GM19452 (cell line): ENCODE data around the gene MGLL.

Source experiments
- ATAC-seq: cut with Tn5 transposase; IDR thresholded peaks from one replicate; pipeline ENCODE4 v1.9.1; 2021; ENCODE audit not compliant: unreplicated experiment

Gene MGLL

GRCh38 chr3:127761441-127761801, 60.9 kb downstream of the MGLL start:
- no peak for ATAC-seq

- ATAC-seq = no peak
Observed at GRCh38 chr3:127760791-127761440, 61.4 kb downstream of the MGLL start.

DNA sequence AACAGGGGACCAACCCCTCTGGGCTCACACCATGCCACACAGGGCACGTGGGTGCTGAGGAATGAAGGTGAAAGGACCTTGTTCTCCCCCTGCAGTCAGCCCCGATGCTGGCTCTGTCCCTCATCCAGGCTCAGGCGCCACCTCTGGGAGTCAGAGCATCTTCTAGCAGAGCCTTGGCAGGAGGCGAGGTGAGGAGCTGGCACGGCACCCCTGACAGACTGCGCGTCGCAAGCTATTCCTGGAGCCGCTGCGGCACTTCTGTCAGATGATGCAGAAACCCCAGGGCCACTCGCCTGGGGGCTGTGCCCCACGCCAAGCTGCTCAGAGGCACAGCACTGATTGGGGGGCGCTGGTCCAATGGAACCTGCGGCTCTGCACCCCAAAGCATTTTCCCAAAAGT, 62.0 kb downstream of the MGLL start:
- no peak for ATAC-seq

DNA sequence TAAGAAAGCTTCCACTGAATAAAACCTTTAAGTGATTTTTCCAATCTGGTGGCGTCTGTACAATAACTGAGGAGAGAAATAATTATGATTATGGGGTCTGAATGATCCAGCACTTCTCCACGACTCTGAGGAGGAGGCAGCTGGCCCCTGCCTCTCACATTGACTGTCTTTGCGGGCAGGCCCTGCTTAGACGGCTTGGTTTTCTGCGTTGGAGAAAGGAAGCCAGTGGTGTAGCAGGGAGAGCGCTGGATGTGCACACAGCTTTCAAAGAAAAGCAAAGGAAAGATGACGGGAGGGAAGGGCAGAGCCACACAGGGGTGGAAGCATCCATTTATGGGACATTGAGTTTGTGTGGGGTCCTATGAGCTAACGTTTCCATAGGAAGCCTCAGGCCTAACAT, 62.5 kb downstream of the MGLL start:
- ATAC-seq = no peak

DNA sequence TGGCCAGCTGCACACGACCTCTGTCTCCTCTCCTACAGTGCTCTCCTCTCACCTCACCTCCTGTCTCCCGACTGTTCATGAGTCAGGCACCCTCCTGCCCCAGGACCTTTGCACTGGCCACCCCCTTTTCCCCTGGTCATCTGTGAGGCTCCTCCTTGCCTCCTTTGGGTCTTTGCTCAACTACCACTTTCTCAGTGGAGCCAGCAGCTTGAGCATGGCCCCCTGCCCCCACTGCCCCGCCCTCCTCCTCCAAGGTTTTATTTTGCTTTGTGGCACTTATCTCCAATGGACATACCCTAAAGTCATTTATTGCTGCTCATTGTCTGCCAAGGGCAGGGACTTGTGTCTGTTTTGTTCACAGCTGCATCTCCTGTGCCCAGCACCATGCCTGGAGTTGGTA, 64.3 kb downstream of the MGLL start:
- no peak for ATAC-seq

DNA sequence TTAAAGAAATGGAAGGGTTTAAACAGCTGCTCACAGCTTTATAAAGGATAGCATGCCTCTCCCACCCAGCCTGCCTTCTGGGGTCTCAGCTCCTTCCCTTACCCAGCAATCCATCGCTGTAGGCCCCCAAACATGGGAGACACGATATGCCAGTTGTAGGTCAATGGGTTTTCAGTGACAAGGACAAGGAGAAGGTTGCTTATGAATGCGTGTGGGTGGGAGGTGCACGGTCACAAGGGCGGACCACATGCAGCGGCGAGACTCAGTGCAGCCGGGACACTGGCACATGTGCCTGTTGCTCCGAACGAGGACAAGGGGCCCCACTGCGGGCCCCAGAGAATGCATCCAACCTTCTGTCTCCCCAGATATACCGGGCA, 67.0 kb downstream of the MGLL start:
- no peak for ATAC-seq

DNA sequence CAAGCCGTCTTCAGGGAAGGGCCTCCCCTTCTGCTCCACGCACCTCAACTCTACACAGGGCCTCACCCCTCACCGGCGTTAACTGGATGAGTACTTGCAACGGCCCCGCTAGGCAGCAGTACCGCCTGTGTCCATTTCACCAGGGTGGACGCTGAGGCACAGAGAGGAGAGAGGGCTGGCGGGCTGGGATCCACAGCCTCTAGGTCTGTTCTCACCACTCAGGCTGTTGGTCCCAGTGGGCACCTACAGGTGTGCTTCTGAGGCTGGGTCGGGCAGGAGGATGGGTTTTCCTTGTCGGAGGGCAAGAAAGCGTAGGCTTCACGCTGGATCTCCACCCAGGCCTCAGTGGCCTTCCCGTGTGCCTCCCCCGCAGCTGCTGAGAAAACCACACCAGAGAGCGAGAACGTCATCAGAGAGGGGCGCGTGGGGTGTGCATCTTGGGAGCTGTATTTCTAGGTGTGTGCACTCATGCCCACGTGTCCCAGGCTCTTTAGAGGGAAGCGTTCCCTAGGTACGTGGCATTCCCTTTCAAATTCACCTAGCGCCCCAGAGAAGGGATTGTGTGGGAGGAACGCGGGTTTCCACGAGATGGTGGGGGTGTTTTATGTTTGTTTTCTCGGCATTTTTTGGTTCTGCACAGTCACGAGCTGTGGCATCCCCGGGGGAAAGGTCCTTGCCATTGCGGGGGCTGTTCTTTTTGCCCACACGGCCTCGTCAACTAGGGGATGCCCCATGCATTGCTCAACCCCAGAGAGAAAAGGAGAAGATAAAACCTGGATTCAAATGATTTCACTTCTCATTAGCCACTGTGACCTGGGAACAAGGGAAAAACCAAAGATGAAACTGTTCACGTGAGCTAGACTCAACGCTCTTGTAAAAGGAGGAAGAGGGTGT, 67.7 kb downstream of the MGLL start:
- no peak for ATAC-seq

- no peak for ATAC-seq
Observed at GRCh38 chr3:127753898-127754410, 68.4 kb downstream of the MGLL start.

GRCh38 chr3:127753338-127753737, 69.0 kb downstream of the MGLL start:
- no peak for ATAC-seq

- no peak for ATAC-seq
Observed at GRCh38 chr3:127751782-127752181, 70.5 kb downstream of the MGLL start.

- no peak for ATAC-seq
Observed at GRCh38 chr3:127751163-127751621, 71.1 kb downstream of the MGLL start.

DNA sequence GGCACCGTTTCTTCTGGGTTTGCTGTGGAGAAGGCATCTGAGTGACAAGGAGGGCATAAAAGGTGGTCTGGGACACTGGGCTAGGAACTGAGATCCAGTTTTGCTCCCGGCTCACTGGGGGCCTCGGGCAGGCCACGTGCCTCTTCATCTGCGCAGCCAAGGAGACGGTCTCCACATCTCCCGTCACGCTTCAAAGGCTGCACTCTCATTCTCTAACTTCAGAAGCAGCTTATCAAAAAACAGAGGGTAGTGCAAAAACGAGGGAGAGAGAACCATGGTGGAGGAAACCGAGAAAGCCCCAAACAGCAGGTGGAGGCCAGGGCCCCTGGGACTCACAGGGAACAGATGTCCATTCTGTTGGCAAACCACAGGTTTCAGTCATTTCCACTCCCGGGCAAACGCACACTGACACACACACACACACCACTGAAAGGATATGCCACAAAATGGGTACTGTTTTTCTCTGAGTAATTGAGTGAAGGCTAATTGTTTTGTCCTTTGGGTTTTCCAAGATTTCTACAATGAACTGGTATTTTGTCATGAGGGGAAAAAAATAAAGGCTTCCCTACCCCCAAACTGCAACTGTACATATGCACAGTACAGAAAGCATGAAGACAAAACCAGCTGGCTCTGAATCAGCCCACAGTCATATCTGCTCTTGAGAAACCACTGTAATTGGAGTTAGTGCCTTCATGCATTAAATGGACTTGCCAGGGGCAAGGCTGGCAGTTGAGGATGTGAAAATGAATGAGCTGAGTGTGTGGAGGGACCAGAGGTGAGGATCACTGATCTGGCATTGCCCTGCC, 71.9 kb downstream of the MGLL start:
- peak; percentile 46 for ATAC-seq

DNA sequence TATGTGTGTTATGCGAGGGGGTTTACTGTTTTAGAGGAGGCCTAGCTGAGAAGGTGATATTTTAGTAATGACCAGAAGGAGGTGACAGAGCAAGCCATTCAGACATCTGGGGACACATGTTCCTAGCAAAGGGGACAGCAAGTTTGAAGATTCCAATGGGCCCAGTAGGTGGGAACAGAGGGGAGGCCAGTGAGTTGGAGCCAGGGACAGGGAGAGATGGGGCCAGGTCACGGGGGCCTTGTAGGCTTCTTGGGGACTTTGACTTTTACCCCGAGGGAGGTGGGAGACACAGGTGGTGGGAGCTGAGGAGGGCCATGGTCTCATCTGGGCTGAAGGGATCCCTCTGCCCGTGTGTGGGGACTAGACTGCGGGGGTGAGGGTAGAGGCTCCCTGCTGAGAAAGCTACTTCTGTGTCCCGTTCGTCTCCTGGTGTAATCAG, 72.5 kb downstream of the MGLL start:
- no peak for ATAC-seq

DNA sequence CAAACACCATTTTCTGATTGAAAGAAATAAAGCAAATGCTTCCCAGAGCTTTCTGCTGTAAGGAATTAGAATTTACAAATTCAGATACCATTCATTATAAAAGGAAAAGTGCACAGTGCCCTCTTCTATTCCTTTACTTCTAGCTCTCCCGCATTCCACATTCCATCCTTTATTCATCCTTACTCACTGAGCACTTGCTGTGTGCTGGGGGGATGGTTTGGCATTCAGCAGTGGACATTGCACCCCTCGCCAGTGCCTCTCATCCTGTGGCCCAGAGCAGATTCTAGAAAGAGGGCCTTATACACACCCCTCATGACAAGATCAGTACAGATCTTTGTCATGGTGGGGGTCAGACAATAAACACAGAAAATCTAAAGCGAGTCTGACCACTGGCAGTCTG, 73.0 kb downstream of the MGLL start:
- no peak for ATAC-seq

- no peak for ATAC-seq
Observed at GRCh38 chr3:127748754-127749327, 73.5 kb downstream of the MGLL start.

DNA sequence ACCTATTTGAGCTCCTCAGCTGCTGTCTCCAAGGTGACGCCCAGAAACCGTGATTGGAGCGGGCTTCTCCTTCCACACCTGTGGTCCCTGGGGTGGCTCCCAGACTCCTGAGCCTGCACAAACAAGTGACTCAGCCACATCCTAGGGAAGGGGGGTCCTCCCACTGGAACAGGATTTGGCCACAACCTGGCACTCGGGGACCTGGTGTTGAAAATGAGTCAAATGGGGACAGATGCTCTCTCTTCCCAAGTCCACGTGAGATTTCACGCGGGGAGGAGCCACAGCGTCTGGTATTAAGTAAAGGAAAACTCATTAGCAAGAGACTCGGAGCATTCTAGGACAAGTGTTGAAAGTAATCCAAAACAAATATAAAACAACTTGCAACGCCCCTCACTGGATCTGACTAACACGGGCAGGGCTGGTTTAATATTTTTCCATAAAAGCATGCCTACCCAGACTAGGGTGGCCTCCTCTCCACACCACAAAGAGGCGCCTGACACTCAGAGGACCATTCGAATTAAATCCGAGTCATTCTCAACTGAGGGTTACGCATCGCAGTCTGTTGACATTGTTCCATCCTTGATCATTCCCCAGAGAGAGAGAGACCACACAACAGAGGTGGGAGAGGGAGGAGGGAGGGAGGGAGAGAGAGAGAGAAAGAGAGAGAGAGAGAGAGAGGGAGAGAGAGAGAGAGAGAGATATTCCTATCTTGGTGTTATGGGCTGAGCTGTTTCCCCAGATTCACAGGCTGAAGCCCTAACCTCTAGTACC, 74.4 kb downstream of the MGLL start:
- ATAC-seq = no peak

GRCh38 chr3:127747066-127747465, 75.2 kb downstream of the MGLL start:
- ATAC-seq = no peak

GRCh38 chr3:127746400-127747057, 75.8 kb downstream of the MGLL start:
- no peak for ATAC-seq

GRCh38 chr3:127745656-127746399, 76.5 kb downstream of the MGLL start:
- ATAC-seq = no peak
